OCI-LY3 (cell line): ENCODE results near the gene TTLL5.
"Not testable (repeated sequence)": the region's sequence is repeated elsewhere in the genome, so short reads cannot be mapped to it uniquely, and the experiment has no call there.

Source experiments
- EZH2phosphoT487 ChIP-seq: fragments of 200-600 bp; shearing (Covaris generic); IDR thresholded peaks from 2 replicates; pipeline ENCODE4 v1.6.1; 2018; ENCODE audit warnings: antibody characterized with exemption, mixed run types, low read depth
- TF ChIP-seq, protein P1 (sequence below): fragments of 200-600, 300-600 bp; sonication (generic); IDR thresholded peaks from 2 replicates; pipeline ENCODE4 v1.5.1; 2014; ENCODE audit warnings: antibody characterized with exemption, low read length, low read depth

DNA sequence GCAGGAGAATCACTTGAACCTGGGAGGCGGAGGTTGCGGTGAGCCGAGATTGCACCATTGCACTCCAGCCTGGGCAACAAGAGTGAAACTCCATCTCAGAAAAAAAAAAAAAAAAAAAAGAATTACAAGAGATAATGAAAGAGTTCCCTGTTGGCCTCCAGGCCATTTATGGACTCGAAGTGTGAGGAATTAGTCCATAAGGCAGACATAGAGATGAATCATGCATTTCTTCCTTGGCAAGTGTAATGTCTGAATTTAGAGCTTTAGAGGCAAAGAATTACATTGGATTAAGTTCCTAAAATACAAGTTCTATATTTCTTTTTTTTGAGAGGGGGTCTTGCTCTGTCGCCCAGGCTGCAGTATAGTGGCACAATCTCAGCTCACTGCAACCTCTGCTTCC is 185.6 kb downstream of the TTLL5 start:
- TF ChIP-seq, protein P1, sequence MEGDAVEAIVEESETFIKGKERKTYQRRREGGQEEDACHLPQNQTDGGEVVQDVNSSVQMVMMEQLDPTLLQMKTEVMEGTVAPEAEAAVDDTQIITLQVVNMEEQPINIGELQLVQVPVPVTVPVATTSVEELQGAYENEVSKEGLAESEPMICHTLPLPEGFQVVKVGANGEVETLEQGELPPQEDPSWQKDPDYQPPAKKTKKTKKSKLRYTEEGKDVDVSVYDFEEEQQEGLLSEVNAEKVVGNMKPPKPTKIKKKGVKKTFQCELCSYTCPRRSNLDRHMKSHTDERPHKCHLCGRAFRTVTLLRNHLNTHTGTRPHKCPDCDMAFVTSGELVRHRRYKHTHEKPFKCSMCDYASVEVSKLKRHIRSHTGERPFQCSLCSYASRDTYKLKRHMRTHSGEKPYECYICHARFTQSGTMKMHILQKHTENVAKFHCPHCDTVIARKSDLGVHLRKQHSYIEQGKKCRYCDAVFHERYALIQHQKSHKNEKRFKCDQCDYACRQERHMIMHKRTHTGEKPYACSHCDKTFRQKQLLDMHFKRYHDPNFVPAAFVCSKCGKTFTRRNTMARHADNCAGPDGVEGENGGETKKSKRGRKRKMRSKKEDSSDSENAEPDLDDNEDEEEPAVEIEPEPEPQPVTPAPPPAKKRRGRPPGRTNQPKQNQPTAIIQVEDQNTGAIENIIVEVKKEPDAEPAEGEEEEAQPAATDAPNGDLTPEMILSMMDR: not testable (repeated sequence)
- not testable (repeated sequence) for TF ChIP-seq EZH2phosphoT487
